Hindlimb muscle (tissue), 1 donor: ENCODE results near the gene CPXM2. TPM values are rescaled to one million over a fixed set of nuclear protein-coding genes. Genes with fewer than 3 reads are reported as not detected.

Experiments
- DNase-seq: peaks from one replicate; pipeline ENCODE4 v3.0.0-alpha.2; 2013
- polyA plus RNA-seq: library from polyadenylated mRNA; unstranded; fragments of 120-200 nt; gene quantifications from one replicate; pipeline ENCODE4 v1.2.1, GENCODE V29; 2013; ENCODE audit not compliant: insufficient read length

Gene CPXM2
- polyA plus RNA-seq, 1 donor: 0.97 TPM

GRCh38 chr10:123796736-123797135 is 94.9 kb downstream of the CPXM2 start:
- DNase-seq: no peak

GRCh38 chr10:123795846-123796590 is 95.6 kb downstream of the CPXM2 start:
- DNase-seq: no peak

DNA sequence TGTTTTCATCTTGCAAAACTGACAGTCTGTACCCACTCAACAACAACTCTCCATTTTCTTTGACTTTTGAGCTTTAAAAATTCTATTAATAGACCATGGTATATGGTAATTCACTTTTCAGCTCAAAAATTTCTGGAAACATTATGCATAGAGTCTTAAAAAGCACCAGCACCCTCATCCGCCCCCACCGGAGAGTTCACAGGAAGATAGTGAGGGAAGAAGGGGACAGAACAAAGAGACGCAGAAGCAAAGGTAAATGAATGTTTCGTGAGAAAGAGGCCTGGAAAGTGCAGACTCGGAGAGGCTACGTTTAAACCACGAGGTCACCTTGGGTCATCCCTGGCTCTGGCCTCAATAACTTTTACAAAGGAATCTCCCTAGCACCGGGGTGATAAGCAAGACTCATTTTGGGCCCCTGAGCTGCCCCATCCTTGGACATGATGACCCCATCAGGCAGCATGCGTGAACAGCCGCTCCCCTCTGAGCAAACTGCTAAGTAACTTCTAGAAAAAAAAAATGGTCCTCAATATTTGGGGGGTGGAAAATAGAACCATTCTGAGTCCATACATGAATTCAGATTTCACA is 96.3 kb downstream of the CPXM2 start:
- no peak for DNase-seq

DNA sequence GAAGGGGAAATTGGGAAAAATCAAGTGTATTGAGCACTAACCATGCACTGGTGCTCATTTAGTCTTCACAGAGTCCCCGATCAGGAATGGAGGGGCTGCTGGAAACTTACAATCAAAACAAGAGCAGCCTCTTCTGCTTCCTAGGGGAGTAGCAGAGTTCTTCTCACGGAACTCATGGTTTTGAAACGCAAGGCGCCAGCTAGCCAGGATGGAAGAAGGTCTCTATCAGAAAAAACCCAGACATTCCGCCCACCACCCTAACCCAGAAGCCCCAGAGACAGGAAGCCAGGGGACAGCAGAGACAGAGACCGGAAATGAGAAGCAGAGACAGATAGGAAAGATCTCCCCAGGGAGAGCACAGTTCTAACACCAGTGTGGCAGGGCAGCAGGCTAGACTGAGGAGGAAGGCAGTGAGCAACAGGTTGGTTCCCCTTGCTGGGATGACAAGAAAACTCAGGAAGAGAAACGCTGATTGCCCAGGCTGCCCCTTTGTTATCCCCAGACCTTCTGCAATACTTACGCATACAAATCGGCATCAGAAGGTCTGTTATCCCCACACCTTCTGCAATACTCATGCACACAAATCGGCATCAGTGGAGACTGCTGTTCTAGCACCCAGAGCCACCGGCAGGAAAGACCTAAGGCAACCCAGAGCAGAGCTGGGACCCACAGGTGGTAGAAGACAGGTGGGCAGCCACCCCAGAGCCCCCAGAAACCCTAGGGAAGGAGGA is 99.2 kb downstream of the CPXM2 start:
- no peak for DNase-seq

DNA sequence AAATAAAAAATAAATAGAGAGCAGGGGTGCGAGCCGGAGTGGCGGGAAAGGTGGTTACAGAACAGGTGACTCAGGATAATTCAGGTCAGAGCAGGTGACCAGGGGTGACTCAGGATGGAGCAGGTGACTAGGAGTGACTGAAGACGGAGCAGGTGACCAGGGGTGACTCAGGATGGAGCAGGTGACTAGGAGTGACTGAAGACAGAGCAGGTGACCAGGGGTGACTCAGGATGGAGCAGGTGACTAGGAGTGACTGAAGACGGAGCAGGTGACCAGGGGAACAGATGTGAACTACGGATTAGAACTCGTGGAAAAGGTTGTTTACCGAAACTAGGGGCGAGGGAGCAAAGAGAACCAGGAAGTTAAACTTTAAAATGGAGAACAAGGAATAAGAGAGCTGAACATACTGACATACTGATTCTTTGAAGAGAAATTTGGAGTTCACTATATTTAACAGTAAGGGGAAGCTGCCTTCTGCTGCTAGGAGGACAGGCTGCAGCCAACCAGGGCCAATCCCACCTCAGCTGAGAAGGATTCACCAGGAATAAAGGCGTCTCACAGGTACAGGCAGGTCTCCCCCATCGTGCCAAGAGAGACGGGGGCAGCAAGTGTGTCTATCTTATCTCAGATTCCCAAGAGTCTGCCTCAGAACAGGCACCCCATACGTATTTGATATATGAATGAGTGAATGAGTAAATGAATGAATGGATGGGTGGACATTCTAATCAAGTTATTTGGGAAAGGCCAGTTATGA is 101.3 kb downstream of the CPXM2 start:
- no peak for DNase-seq

DNA sequence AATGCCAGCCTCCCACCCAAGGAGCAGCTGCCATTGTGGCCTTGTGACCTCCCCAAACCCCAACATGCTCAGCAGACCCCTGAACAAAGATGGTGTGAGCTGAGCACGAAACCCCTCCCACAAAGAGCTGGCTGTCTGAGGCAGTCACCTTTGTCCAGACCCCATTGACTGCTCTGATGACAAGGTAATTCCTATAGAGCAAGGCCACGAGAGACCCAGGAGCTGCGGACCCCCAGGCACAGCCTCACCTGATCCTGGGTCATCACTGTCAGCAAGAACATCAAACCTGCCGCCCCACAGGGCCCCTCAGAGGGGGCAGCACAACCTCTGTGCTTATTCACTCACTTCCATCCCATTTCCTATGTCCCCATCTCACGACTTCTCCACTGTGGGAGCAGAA is 102.6 kb downstream of the CPXM2 start:
- no peak for DNase-seq

- DNase-seq: no peak
Observed at GRCh38 chr10:123787566-123787965, 104.0 kb downstream of the CPXM2 start.

- no peak for DNase-seq
Observed at GRCh38 chr10:123786896-123787295, 104.7 kb downstream of the CPXM2 start.

DNA sequence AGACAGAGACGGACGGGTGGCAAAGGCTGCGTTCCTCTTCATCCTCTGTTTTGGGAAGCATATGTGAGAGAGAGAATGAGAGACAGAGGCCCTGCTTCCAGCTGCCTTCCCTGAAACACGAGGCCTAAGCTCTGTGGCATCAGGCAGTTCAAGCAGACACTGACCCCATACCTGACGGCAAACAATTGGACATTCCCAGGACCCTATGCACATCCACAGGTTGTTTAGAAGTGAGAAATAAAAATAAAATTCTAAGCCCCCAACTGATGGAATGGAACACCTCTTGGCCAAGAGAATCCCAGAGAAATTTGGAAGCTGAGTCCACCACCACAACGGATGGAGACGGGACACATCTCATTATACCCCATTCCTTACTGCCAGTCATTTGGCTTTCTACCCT is 105.3 kb downstream of the CPXM2 start:
- no peak for DNase-seq

DNA sequence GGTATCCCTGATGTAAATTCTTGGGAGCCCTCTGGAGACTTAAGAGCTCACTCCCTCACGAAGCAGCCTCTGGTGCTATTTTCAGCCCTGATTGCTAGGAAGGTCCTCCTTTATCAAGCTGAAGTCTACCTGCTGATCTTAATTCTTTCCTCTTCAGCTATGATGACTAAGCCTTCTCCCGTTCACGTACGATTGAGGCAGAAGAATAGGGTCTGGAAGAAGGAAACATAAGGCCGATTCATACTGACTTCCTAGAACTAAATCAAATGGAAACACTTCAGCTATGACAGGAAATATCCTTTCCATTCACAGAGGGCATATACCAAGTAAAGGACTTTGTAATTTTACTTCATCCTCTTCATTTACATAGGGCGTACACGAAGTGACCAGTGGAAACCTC is 107.0 kb downstream of the CPXM2 start:
- no peak for DNase-seq

DNA sequence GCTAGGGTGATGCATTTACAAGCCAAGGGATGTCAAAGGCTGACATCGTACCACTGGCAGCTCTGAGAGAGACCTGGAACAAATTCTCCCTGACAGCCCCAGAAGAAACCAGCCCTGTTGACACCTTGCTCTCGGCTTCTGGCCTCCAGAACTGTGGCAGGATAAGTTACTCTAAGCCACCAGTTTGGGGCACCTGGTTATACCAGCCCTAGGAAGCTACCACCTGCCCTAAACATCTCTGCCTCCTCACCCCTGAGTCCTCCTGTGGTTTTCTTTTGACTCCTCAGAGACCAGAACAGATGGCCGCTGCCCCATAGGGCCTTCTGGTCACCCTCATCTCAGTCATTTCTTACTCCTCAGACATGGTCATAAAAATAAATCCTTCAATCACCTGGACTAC is 107.4 kb downstream of the CPXM2 start:
- no peak for DNase-seq

- DNase-seq: no peak
Observed at GRCh38 chr10:123783296-123783695, 108.3 kb downstream of the CPXM2 start.

DNA sequence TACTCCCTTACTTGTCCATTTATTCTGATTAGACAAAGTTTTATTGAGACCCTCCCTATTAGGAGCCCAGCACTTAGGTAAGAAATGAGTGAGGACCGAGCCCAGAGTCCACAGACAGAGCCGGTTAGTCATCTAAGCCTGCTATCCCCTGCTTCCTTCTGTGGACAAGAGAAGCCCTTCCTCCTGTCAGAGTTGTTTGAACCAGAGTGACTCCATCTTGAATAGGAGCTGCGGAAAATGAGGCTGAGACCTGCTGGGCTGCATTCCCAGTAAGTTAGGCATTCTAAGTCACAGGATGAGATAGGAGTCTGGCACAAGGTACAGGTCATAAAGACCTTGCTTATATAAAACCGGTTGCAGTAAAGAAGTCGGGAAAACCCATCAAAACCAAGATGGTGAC is 109.1 kb downstream of the CPXM2 start:
- no peak for DNase-seq

DNA sequence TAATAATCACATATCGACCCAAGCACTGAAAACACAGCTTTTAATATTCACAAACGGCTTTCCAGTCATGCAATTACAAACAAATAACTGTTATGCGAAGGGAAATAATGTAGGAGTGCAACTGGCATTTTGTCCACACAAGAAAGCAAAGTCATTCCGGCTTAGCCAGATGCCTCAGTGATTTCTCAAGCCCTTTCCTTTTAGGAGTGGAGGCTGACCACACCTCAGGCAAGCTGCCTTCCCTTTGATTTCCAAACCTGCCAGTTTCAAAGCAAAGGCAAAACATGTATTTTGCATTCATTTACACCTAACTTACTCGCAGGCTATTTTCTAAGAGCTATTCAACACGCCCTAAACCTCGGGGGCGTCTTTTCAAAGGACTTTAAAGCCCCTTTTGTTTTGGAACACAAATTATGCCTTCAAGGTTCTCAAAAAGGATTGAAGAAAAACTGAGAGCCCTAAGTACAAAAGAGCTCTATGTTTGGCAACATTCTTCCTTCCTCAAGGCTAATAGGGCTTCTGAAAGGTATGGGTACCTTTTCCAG is 109.6 kb downstream of the CPXM2 start:
- DNase-seq: no peak

- DNase-seq: no peak
Observed at GRCh38 chr10:123781324-123781900, 110.2 kb downstream of the CPXM2 start.

DNA sequence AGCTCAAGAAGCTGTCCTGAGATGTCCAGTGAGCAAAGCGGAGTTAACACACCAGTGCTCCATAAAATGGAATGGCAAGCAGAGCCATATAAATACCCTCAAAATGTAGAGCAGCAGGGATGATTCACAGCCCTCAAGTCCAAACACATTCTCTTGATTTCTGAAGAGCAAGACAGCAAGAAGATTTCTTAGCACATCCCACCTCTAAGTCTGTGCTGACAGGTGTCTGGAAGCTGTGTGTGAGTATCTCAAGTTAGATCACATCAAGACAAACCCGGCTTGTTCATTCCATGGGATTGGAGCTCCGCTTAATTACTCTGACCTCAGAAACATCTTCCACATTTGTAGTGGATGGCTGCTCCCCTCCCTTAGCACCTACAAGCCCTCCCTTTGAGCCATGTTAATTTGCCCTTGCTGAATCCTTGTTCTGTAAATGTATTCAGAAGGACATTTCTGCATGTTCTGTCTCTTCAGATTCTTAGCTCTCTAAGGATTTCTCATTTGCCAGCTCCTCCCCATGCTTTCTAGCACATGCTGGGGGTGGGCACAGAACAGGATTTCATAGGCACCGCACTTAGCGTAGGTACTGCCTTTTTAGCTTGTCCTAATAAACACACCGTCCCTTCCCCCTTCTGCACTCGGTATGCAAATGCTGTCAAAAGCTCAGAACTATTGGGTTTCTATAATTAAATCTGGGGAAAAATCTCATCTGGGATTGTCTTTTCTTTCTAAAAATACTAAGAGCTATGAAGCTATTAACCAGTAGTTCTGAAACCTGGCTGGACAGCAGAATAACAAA is 112.7 kb downstream of the CPXM2 start:
- DNase-seq: no peak

DNA sequence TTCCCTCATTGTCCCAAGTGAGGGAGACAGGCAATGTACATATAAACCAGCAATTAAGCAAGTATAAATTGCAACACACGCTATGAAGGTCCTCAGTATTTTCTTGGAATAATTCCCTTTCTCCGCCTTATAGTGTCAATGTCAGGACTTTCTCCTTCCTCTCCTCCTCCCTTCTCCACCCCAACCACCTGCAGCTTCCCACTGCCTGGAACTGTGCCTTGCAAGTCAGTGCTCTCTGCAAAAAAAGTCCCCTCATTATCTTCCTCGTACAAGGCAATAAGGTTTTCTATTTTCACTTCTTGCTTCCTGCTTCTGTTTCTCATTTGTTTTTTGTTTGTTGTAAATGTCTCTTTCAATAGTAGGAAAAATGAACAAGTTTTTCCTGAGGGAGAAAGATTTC is 113.7 kb downstream of the CPXM2 start:
- DNase-seq: no peak

DNA sequence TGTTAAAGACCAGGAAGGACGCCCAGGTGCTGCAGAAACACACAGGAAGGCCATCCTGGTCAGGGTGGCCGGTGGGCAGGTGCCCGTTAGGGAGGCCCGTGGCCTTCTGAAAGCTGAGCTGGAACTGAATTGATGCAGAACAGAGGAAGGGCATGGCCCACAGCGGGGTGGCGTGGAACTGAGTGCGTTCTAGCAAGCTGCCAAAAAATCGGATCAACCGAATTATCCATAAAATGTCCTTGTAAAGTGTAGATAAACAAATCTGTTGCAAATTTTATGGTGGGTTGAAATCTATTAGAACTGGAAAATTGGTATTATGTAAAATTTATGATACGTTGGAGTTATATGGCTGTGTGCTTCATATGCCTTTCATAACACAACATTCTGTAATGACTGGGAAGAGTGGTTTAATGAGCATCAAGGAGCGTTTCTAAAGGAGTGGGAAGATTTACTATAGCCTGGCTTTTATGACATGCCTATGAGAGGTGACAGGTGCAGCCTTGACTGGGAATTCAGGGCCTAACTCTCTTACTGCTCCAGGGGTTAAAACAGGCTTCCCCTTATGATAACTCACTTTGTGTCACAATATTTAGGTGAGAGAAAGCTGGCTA is 117.4 kb downstream of the CPXM2 start:
- DNase-seq: no peak

DNA sequence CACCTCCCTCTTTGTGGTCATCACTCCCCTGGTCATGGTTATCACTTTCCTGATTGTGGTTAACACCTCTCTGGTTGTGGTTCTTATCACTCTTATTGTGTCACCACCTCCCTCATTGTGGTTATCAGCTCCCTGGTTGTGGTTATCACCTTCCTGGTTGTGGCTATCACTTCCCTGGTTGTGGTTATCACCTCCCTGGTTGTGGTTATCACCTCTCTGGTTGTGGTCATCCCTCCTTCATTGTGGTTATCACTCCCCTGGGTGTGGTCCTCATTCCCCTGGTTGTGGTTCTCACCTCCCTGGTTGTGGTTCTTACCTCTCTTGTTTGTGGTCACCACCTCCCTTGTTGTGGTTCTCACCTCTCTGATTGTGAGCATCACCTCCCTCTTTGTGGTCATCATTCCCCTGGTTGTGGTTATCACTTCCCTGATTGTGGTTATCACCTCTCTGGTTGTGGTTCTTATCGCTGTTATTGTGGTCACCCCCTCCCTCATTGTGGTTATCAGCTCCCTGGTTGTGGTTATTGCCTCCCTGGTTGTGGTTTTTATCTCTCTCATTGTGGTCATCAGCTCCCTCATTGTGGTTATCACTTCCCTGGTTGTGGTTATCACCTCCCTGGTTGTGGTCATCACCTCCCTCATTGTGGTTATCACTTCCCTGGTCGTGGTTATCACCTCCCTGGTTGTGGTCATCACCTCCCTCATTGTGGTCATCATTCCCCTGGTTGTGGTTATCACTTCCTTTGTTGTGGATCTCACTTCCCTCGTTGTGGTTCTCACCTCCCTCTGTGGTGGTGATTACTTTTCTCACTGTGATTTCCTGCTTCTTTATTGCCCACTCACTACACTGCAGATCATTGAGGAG is 118.7 kb downstream of the CPXM2 start:
- DNase-seq: no peak
